ENCODE measurements around the gene MAD1L1.
"Not testable (repeated sequence)": the region's sequence is repeated elsewhere in the genome, so short reads cannot be mapped to it uniquely, and the experiment has no call there.

Gene MAD1L1

DNA sequence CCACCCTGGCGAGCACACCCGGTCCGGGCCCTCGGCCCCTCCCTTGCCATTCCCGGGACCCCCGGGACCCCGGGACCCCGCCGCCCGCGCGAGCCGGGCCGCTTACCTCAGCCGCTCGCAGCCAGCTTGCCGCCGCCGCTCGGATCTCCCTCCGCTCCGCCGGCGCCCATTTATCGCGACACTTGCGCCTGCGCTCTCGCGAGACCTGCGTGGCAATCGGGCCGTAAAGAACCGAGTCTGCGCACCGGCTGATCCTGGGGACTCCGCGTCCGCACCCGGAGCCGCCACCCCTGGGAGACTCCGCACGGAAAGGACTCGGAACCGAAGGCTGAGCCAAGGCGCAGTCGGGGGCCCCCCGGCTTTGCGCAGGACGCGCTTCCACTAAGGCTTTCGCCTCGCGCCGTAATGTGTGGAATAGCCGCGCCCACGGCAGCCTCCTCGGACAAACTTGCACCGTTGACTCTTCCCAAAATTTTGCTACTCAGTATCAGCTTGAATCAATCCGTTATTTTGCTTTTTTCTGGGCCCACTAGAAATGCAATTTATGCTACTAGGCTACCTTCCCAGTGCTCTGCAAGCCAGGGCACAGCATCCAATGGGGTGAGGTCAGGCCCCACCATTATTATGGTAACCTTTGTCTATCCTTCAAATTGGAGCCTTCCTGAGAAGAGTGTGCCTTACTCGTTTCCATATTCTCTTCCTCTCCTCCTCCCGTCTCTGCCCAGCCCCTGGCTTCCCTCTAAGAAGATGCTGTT is at the start of gene MAD1L1:
MAD1L1 (minus strand) TSS at position 180 of the 755 bp plus-strand sequence. CDS start 2,812 bp downstream, outside the sequence.
- peak; percentile 79 for DNase-seq (ENCODE audit: low read depth)

GRCh38 chr7:2282185-2282751 is 49.5 kb upstream of the MAD1L1 start:
- DNase-seq (ENCODE audit: low read depth): no peak

- no peak for DNase-seq (ENCODE audit: low read depth)
Measured at GRCh38 chr7:2281541-2281940, 48.8 kb upstream of the MAD1L1 start.

DNA sequence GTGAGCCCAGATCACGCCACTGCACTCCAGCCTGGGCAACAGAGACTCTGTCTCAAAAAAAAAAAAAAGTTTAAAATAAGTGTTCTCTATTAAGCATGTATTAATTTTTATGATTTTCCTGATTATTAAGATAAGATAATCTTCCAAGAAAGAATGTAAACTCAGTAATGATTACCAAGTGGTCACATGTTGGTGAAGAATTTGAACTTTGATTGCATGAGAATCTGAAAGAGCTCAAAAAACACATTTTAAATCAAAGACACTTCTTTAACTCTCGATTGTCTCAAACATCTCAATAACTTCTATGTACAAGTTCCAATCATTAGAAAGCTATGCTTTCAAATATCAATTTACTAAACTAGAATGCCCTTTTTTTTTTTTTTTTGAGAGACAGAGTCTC is 47.7 kb upstream of the MAD1L1 start:
- no peak for DNase-seq (ENCODE audit: low read depth)

DNA sequence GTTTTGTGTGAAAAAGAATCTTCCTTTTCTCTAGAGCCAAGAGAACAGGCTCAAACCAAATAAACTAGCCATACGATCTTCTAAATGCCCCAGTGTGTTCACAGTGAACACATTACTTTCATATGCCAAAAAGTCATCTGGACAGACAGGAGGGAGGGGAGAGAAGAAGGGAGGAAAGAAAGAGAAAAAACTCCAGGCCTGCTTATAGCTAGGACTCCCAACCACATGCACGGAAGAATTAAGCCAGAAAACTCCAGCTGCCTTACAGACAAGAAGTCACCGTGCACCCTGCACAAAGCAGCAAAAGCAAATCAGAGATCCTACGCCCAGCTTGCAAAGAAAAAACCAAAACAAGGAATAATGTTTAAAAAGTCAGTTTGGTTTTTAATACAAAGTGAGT is 47.2 kb upstream of the MAD1L1 start:
- no peak for DNase-seq (ENCODE audit: low read depth)

GRCh38 chr7:2278026-2278425 is 45.3 kb upstream of the MAD1L1 start:
- DNase-seq (ENCODE audit: low read depth): no peak

- DNase-seq (ENCODE audit: low read depth): no peak
Measured at GRCh38 chr7:2276107-2276506, 43.4 kb upstream of the MAD1L1 start.

GRCh38 chr7:2275101-2275500 is 42.4 kb upstream of the MAD1L1 start:
- DNase-seq (ENCODE audit: low read depth): no peak

DNA sequence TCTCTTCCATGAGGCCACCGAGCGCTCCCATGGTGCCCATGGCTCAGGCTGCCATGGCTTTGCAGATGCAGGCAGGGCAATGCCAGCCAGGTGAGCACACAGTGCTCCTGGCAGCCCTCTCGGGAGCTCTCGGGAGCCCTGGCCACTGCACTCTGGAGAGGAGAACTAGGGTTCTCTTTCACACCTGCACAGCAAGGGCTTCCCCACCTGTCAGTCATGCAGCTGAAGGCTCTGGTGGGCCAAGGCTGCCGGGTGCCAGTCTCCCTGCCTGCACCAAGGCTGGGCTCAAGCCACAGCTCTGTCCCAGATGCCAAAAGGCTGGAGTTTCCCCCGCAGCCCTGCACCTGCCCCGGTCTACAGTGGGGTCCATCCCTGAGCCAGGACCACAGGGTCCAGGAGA is 41.9 kb upstream of the MAD1L1 start:
- no peak for DNase-seq (ENCODE audit: low read depth)

DNA sequence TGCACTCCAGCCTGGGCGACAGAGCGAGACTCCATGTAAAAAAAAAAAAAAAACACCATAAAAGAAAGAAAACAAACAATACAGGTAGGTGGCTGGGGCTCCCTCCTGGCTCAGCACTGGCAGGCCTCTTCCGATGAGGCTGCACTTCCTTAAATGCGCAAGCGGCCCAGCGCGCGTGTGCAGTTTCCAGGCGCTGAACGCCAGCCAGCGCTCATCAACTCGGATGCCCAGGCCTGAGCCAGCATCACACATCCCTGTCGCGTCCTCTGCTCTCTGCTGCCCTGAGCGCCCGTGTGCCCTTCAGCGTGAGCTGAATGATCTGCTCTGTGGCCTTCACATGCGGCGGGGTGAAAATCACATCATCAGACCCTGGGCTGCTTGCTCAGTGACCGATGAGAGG is 41.1 kb upstream of the MAD1L1 start:
- no peak for DNase-seq (ENCODE audit: low read depth)

DNA sequence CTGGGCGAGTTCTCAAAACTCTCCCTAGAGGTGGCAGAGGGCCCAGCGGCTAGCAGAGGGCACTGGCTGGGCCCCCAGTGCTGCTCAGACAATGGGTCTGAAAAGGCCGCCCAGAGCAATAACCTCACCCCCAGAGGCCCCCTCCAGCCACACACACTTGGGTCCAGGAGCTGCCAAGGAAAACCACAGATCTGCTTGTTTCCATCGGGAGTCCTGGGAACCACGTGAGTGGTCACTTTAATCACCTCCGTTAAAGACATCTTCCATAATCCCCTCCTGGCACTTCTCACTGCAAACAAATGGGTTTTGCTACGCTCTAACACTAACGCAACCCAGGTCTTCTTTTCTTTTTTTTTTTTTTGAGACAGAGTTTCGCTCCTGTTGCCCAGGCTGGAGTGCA is 39.3 kb upstream of the MAD1L1 start:
- no peak for DNase-seq (ENCODE audit: low read depth)

DNA sequence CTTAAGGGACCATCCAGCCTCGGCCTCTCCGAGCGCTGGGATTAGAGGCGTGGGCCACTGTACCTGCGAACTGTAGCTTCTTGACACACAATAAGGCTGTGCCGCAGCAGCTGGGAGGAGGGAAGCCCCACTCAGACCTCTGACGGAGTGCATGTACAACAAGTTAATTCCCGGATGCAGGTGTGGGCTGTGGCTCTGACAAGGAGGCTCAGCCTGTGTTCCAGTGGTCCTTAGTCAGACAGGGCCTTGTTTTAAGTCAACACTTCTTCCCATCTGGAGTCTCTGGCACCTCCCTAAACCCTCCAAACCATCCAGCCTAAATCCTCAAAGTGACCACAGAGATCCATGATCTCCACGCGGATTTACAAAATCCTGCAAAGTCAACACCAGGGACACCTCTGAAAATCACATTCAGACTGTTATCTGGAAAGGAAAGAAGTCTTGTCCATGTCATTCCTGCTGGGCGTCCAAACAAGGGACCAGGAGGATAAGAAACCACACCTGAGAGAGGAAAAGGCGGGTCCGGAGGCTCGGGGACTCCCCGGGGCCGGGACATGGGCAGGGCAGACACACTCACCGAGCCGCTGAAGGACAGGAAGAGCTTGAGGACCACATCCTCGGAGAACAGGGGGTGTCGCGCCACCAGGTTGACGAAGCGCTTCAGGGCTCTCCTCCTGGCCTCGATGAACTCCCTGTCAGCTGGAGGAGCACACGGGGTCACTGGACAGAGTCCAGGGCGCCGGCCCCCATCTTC is 38.7 kb upstream of the MAD1L1 start:
- no peak for DNase-seq (ENCODE audit: low read depth)

DNA sequence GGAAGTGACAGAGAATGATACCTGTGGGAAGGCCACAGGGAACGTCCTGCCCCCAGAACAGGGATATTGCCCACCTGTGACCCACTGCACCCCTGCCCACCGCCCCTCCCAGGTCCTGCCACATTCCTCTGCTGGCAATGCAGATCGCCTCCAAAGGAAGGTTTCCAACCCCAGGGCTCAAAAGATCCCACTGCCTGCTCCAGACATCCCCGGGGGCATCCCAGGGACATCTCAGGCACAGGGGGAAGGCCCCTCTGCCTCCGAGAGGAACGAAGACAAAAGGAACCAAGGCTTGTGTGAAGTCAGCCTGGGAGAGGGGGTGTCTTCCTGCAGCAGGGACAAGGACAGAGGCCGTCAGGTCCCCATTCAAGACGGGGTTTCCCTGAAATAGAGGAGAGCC is 37.8 kb upstream of the MAD1L1 start:
- DNase-seq (ENCODE audit: low read depth): no peak

DNA sequence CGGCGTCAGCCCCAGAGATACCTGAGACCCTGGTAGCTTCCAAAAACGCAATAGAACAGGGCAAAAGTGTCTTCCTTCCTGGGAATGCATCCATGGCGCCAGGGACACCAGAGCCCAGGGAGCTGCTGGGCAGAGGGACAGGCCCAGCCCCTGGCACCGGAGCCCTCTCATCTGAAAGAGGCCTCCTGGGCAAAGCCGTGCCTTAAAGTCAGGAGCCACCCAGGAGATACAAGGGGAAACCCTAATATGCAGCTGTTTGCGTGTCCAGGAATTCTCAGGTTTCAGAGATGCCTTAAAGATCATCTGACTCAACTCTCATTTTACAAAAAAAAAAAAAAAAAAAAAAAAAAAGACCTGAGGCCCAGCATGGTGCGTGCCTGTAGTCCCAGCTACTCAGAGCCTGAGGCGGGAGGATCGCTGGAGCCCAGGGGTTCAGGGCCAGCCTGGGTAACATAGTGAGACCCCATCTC is 37.3 kb upstream of the MAD1L1 start:
- DNase-seq (ENCODE audit: low read depth): no peak

DNA sequence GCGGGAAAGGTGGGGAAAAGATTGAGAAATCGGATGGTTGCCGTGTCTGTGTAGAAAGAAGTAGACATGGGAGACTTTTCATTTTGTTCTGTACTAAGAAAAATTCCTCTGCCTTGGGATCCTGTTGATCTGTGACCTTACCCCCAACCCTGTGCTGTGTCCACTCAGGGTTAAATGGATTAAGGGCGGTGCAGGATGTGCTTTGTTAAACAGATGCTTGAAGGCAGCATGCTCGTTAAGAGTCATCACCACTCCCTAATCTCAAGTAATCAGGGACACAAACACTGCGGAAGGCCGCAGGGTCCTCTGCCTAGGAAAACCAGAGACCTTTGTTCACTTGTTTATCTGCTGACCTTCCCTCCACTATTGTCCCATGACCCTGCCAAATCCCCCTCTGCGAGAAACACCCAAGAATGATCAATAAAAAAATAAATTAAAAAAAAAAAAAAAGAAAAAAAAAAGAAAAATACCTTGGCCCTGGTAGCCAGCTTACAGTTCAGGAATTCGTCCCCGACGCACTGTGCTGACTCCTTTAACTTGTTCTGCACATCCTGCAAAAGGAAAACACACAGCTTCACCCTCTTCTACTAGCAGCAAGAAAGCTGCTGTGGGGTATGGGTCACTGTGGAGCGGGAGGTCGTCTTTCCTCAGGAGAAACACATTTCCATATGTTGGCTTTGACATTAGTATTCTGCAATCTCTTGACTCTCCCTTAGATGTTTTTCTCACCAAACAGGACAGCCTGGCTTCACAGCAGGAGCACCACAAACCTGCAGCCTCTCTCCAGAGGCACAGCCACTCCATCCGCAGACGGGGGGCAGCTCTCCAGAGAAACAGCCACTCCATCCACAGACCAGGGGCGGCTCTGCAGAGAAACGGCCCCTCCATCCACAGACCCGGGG is 36.6 kb upstream of the MAD1L1 start:
- DNase-seq (ENCODE audit: low read depth): not testable (repeated sequence)

DNA sequence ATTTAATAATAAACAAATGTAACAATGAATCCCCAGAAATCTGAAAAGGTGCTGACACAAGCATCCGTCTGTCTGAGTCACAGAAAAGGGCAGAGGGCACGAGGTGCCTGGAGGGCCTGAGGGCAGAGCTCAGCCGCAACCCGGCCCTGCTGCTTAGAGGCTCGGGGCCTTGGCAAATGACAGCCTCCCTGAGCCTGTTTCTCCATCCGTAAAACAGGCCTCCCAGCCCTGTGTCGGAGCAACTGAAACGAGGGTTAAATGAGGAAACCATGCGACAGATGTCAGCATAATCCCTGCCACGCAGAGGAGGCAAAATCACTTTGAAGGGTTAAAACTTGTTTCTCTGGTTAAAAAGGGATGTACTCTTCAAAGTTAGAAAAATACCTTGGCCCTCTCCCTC is 34.2 kb upstream of the MAD1L1 start:
- DNase-seq (ENCODE audit: low read depth): no peak

DNA sequence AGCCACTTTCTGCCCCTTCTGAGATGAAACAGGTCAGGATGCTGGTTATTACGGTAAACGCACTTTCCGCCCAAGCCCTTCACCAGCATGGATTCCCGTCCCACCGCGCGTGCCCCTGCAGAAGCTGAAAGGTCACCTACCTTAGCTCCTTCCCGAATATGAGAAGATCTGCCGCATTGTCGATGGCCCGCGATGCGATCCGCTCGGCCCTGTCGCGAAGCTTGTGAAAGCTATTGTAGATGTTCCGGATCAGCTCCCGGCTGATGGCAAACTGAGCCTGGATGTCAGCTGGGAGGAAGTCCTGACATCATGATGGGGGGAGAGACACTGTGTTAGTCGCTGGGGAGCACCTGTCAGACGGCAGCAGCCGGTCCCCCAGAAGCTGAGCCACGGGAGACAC is 31.4 kb upstream of the MAD1L1 start:
- no peak for DNase-seq (ENCODE audit: low read depth)

DNA sequence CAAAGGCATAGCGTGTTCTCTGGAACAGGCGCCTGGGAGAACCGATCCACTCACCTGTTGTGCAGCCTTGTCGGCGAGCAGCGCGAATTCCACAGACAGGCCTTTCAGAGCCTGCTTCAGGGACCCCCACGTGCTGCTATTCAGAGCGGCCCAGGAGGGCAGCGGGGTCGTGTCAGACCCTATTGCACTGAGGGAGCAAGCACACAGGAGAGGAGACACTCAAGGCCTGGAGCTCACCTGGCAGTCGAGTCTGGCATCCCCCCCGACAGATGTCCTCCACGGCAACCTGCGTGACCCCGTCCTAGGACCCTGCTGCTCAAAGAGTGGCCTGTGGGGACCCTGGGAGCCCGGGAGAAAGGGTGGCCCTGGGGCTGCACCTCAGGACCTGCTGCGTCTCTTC is 30.4 kb upstream of the MAD1L1 start:
- DNase-seq (ENCODE audit: low read depth): no peak

GRCh38 chr7:2261611-2262010 is 28.9 kb upstream of the MAD1L1 start:
- DNase-seq (ENCODE audit: low read depth): peak; percentile 7

DNA sequence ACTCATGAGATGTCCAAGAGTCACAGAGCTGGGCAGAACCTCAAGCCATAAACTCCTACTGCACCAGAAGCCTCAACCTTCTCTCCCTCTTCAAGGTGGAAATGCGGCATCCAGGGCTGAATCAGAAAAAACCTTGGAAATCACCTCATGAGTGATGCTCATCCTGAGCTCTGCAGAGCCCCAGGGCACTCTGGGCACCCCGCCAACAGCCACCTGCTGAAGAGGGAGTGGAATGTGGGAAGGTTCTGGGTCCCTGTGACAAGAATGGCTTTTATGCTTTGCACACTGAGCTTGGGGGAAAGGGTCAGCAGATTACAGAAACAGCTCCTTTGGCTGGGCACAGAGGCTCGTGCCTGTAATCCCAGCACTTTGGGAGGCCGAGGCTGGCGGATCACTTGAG is 28.1 kb upstream of the MAD1L1 start:
- no peak for DNase-seq (ENCODE audit: low read depth)

DNA sequence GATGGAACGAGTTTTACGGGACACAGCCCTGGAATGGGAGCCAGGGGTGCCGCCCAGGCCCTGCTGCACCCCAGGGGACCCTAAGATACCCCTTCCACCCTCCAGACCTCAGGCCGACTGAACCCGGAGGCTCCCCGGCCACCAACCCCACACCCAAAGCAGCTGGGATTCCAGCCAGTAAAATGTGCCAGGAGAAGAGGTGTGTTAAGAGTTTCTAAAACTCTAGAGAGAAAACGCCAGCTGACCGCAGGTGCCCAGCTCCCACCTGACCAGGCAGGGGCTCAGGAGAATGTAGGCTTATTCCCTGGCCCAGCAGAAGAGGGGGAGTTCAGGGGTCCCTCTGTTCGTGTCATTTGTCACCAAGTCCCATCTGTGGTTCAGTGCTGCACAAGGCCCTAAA is 26.7 kb upstream of the MAD1L1 start:
- no peak for DNase-seq (ENCODE audit: low read depth)
